H1 (cell line): ENCODE data around the gene C2orf78. TPM values are rescaled to one million over a fixed set of nuclear protein-coding genes. Genes with fewer than 3 reads are reported as not detected.

Experiments
- CTCF ChIA-PET: fragments of 300-600 bp; sonication (Branson Sonifier 250); formaldehyde crosslinking; loops from one replicate; lab custom pipeline; 2021; ENCODE audit not compliant: partially characterized antibody; lab: Charles Lee
- POLR2A ChIA-PET: fragments of 300-600 bp; sonication (Branson Sonifier 250); formaldehyde crosslinking; loops from one replicate; lab custom pipeline; 2021; ENCODE audit warnings: inconsistent platforms; ENCODE audit not compliant: partially characterized antibody; lab: Charles Lee
- DNase-seq, 2 experiments: peaks; one replicate each; pipeline versions ENCODE4 v3.0.0 to v3.0.0-alpha.2; 2010 to 2022; ENCODE audit warnings: low spot score in 2 of 2, low read depth in 1 of 2, mixed read lengths in 1 of 2
- FAIRE-seq: peaks from 2 replicates; lab custom pipeline; 2011; peaks lifted over from hg19 to GRCh38; lab: Jason Lieb, UNC
- H2AFZ ChIP-seq: 2 replicates; pipeline ENCODE4 v1.8.1; 2012; ENCODE audit warnings: low read length, inconsistent platforms
- H2AK5ac ChIP-seq: 2 replicates; pipeline ENCODE4 v1.6.1; 2013; ENCODE audit warnings: low read depth, low read length
- H2BK120ac ChIP-seq: replicated peaks from 2 replicates; pipeline ENCODE3; 2013; ENCODE audit warnings: low read depth, low read length, inconsistent platforms
- H2BK12ac ChIP-seq: 2 replicates; pipeline ENCODE4 v1.6.1; 2013; ENCODE audit warnings: low read depth, low read length
- H2BK15ac ChIP-seq: 2 replicates; pipeline ENCODE4 v1.6.1; 2013; ENCODE audit warnings: low read length
- H2BK20ac ChIP-seq: 2 replicates; pipeline ENCODE4 v1.6.1; 2013; ENCODE audit warnings: low read length
- H2BK5ac ChIP-seq: 2 replicates; pipeline ENCODE4 v1.6.1; 2013; ENCODE audit warnings: low read depth, low read length
- H3K14ac ChIP-seq: 2 replicates; pipeline ENCODE4 v1.6.1; 2013; ENCODE audit warnings: inconsistent platforms; ENCODE audit not compliant: insufficient read length
- H3K18ac ChIP-seq: 2 replicates; pipeline ENCODE4 v1.6.1; 2013; ENCODE audit warnings: low read length; ENCODE audit errors: extremely low read depth
- H3K23ac ChIP-seq: 2 replicates; pipeline ENCODE4 v1.6.1; 2013; ENCODE audit warnings: inconsistent platforms; ENCODE audit not compliant: insufficient read length
- H3K23me2 ChIP-seq: 2 replicates; pipeline ENCODE4 v1.6.1; 2013; ENCODE audit warnings: low read depth, low read length
- H3K27ac ChIP-seq: 2 replicates; pipeline ENCODE4 v1.6.1; 2011; ENCODE audit warnings: low read depth, low read length, inconsistent platforms
- H3K27me3 ChIP-seq, 4 experiments: replicated peaks in 1 of 4; 1 replicate in 1 of 4; 2 replicates in 3 of 4; pipeline versions ENCODE4 v1.6.1 to v1.8.1; 2011 to 2013; ENCODE audit warnings: low read length in 3 of 4, mild to moderate bottlenecking in 3 of 4, inconsistent platforms in 2 of 4, mixed read lengths in 2 of 4, moderate library complexity in 1 of 4; ENCODE audit not compliant: control insufficient read depth in 3 of 4, insufficient read depth in 3 of 4; ENCODE audit errors: extremely low read depth in 1 of 4
- H3K36me3 ChIP-seq, 4 experiments: 2 replicates each; pipeline versions ENCODE4 v1.6.1 to v1.8.1; 2011 to 2013; ENCODE audit warnings: mild to moderate bottlenecking in 4 of 4, low read length in 3 of 4, moderate library complexity in 2 of 4, control low read depth in 1 of 4, inconsistent platforms in 1 of 4; ENCODE audit not compliant: insufficient read depth in 4 of 4, control insufficient read depth in 2 of 4
- H3K4ac ChIP-seq: replicated peaks from 2 replicates; pipeline ENCODE3; 2013; ENCODE audit warnings: low read length, low read depth, mixed read lengths, inconsistent platforms; ENCODE audit not compliant: insufficient read length
- H3K4me1 ChIP-seq, 4 experiments: replicated peaks in 1 of 4; 1 replicate in 1 of 4; 2 replicates in 3 of 4; pipeline versions ENCODE4 v1.6.1 to v1.8.1; 2011 to 2013; ENCODE audit warnings: low read length in 3 of 4, inconsistent platforms in 2 of 4, mixed read lengths in 1 of 4; ENCODE audit not compliant: insufficient read depth in 4 of 4, control insufficient read depth in 3 of 4
- H3K4me2 ChIP-seq, 2 experiments: 2 replicates each; pipeline versions ENCODE4 v1.6.1 to v1.8.1; 2011 to 2013; ENCODE audit warnings: low read depth in 2 of 2, low read length in 2 of 2, control low read depth in 1 of 2, inconsistent platforms in 1 of 2, mild to moderate bottlenecking in 1 of 2; ENCODE audit not compliant: insufficient read depth in 1 of 2
- H3K4me3 ChIP-seq, 4 experiments: fragments of 200-600, 300-600 bp in 1 of 4; sonication (generic), shearing (Covaris generic), sonication (Bioruptor Twin) in 1 of 4; 2 replicates each; pipeline versions ENCODE4 v1.5.1 to v1.8.1; 2011 to 2016; ENCODE audit warnings: low read length in 4 of 4, low read depth in 3 of 4, control low read depth in 2 of 4, inconsistent platforms in 2 of 4, mild to moderate bottlenecking in 2 of 4, mixed read lengths in 1 of 4, moderate library complexity in 1 of 4; ENCODE audit not compliant: insufficient read depth in 2 of 4; ENCODE audit errors: extremely low read depth in 1 of 4
- H3K56ac ChIP-seq: replicated peaks from 2 replicates; pipeline ENCODE3; 2013; ENCODE audit warnings: low read depth, mild to moderate bottlenecking, mixed read lengths, low read length, inconsistent platforms; ENCODE audit not compliant: insufficient read length
- H3K79me1 ChIP-seq: 2 replicates; pipeline ENCODE4 v1.6.1; 2013; ENCODE audit warnings: low read depth, low read length, control low read depth
- H3K79me2 ChIP-seq, 2 experiments: 2 replicates each; pipeline versions ENCODE4 v1.6.1 to v1.8.1; 2012 to 2013; ENCODE audit warnings: low read length in 2 of 2, mild to moderate bottlenecking in 2 of 2, inconsistent platforms in 1 of 2; ENCODE audit not compliant: insufficient read depth in 2 of 2, control insufficient read depth in 1 of 2
- H3K9ac ChIP-seq, 4 experiments: replicated peaks in 1 of 4; 1 replicate in 1 of 4; 2 replicates in 3 of 4; pipeline versions ENCODE4 v1.6.1 to v1.8.1; 2011 to 2013; ENCODE audit warnings: low read depth in 3 of 4, low read length in 3 of 4, control low read depth in 2 of 4, mild to moderate bottlenecking in 2 of 4, moderate library complexity in 2 of 4, inconsistent platforms in 1 of 4; ENCODE audit errors: extremely low read depth in 1 of 4
- H3K9me3 ChIP-seq, 2 experiments: 2 replicates each; pipeline versions ENCODE4 v1.6.1 to v1.8.1; 2012 to 2013; ENCODE audit warnings: mild to moderate bottlenecking in 2 of 2, moderate library complexity in 2 of 2, control low read depth in 1 of 2, inconsistent platforms in 1 of 2, low read depth in 1 of 2, low read length in 1 of 2, mixed read lengths in 1 of 2; ENCODE audit not compliant: insufficient read depth in 2 of 2
- H4K20me1 ChIP-seq, 2 experiments: replicated peaks in 1 of 2; 2 replicates each; pipeline versions ENCODE3 to v1.8.1; 2011 to 2013; ENCODE audit warnings: inconsistent platforms in 2 of 2, low read length in 2 of 2, mild to moderate bottlenecking in 1 of 2; ENCODE audit not compliant: insufficient read depth in 2 of 2, control insufficient read depth in 1 of 2
- H4K5ac ChIP-seq: 2 replicates; pipeline ENCODE4 v1.6.1; 2013; ENCODE audit warnings: low read length, low read depth, mixed read lengths, inconsistent platforms; ENCODE audit not compliant: insufficient read length
- H4K8ac ChIP-seq: 2 replicates; pipeline ENCODE4 v1.8.0; 2013; ENCODE audit warnings: mild to moderate bottlenecking, moderate library complexity, low read length, inconsistent platforms; ENCODE audit not compliant: insufficient read depth; ENCODE audit errors: extremely low read depth
- H4K91ac ChIP-seq: replicated peaks from 2 replicates; pipeline ENCODE3; 2013; ENCODE audit warnings: low read length, mixed read lengths, inconsistent platforms; ENCODE audit not compliant: insufficient read length
- EP300 ChIP-seq, 2 experiments: IDR thresholded peaks; 1 replicate in 1 of 2; 2 replicates in 1 of 2; pipeline ENCODE4 v1.6.1; 2011 to 2012; ENCODE audit warnings: low read depth in 2 of 2, low read length in 2 of 2, mild to moderate bottlenecking in 2 of 2, borderline replicate concordance in 1 of 2, inconsistent platforms in 1 of 2, moderate library complexity in 1 of 2
- KDM1A ChIP-seq: fragments of 200-600, 300-600 bp; sonication (generic); IDR thresholded peaks from 2 replicates; pipeline ENCODE4 v1.7.1; 2016; ENCODE audit warnings: mild to moderate bottlenecking, low read length, borderline replicate concordance
- KDM4A ChIP-seq: IDR thresholded peaks from one replicate; pipeline ENCODE4 v1.7.1; 2012; ENCODE audit warnings: low read depth, mild to moderate bottlenecking, moderate library complexity, low read length, inconsistent platforms; ENCODE audit not compliant: severe bottlenecking
- RFX5 ChIP-seq: IDR thresholded peaks from 2 replicates; pipeline ENCODE4 v1.6.1; 2011; ENCODE audit warnings: low read depth, low read length, improper control_type of control experiment, borderline replicate concordance
- WGBS, 2 experiments: shearing (Covaris generic) in 1 of 2; methylation state at CpG; one replicate each; pipeline versions ENCODE4 v1.1.6 to v1.1.7; 2013 to 2015; ENCODE audit warnings: low lambda C conversion rate in 2 of 2, mixed read lengths in 2 of 2, inconsistent platforms in 1 of 2, low coverage in 1 of 2, missing lambda C conversion rate in 1 of 2; ENCODE audit not compliant: insufficient replicate concordance in 2 of 2, insufficient coverage in 1 of 2, insufficient read length in 1 of 2; ENCODE audit errors: extremely low coverage in 1 of 2, missing lambda C conversion rate in 1 of 2; 5-methylcytosine and 5-hydroxymethylcytosine counted together
- polyA plus RNA-seq, 7 experiments: library from polyadenylated mRNA; depleted of rRNA in 3 of 7; stranded (reverse) in 5 of 7; unstranded in 2 of 7; fragments of >200 nt in 5 of 7; fragments of 200-250 nt in 2 of 7; gene quantifications; 1 replicate in 5 of 7; 2 replicates in 1 of 7; 4 replicates in 1 of 7; pipeline versions ENCODE4 v1.2.1 to v1.2.3, GENCODE V29; 2011 to 2013; ENCODE audit warnings: missing spikeins in 2 of 7, mixed read lengths in 2 of 7
- total RNA-seq: library from RNA; stranded (reverse); fragmentation: NEBNext Ultra II Directional; extraction: Animal tissue kit (Norgen Biotek cat#: 25700); gene quantifications from 2 replicates; pipeline ENCODE4 v1.2.1, GENCODE V29; 2021

Gene C2orf78
- total and polyA plus RNA-seq, 2 of the 8 experiments (the other 6 are each of a cell fraction or from before 2014, with no cell fraction given): 0.39 to 0.89 TPM

- Histone ChIP-seq H4K8ac (no peak overlapping the region), H3K4me1 (no peaks in the 10 kb centered on the region), H3K27me3 (peaks cover 0 to 3% (median 1%) of the 10 kb centered on the region in 4 experiments; a peak in 3 of 7 replicates), H3K36me3 (no peaks in the 10 kb centered on the region), H3K4me2 (no peak overlapping the region), H3K79me2 (no peaks in the 10 kb centered on the region), H3K23me2 (no peaks in the 10 kb centered on the region), H2AFZ (no peak overlapping the region), H3K14ac (no peak overlapping the region), H4K91ac (no peak overlapping the region), H3K4me3 (no peak overlapping the region), H3K23ac (no peak overlapping the region), H3K4ac (no peak overlapping the region), H4K5ac (no peak overlapping the region), H2BK5ac (no peak overlapping the region), H3K9me3 (no peaks in the 10 kb centered on the region), H3K56ac (no peak overlapping the region), H2BK20ac (no peak overlapping the region), H2BK120ac (no peak overlapping the region), H3K27ac (no peak overlapping the region), H2BK15ac (no peak overlapping the region), H2AK5ac (no peak overlapping the region), H4K20me1 (no peaks in the 10 kb centered on the region), H2BK12ac (no peak overlapping the region), H3K79me1 (no peaks in the 10 kb centered on the region), H3K18ac (no peak overlapping the region), H3K9ac (no peak overlapping the region)
- DNase-seq (no peak), FAIRE-seq (no peak)
- CTCF ChIA-PET: interaction anchor here (0.7 to 1.0 kb wide), 4 partner anchors 14 to 150 kb away, joined by 3 read pairs; no protein-coding TSS in a partner anchor
- 83% methylated on average over 3 of the region's 3 CpGs; no CpG with 5 or more reads in 1 of the 2 experiments for WGBS, 2 experiments
- no peak for TF ChIP-seq RFX5
- TF ChIP-seq EP300 (IDR thresholded peaks at IDR 0.05; ENCODE audit: borderline replicate concordance in 1 of 2, low read depth in 2 of 2, low read length in 2 of 2): no peak
- no peak for TF ChIP-seq KDM1A
- TF ChIP-seq KDM4A: no peak
- POLR2A ChIA-PET: interaction anchor here (0.5 to 1.1 kb wide), 3 partner anchors 10 to 464 kb away, joined by 3 to 4 read pairs (median 3); partner anchors contain the start of gene TPRKB
These were observed 37.1 kb upstream of the C2orf78 start for GRCh38 chr2:73746877-73747208.
